K562 (cell line): ENCODE results near the gene NUAK1.

ENCODE experiments used
- CREB1 ChIP-seq, 2 experiments: sonication (generic) in 1 of 2; formaldehyde crosslinking in 1 of 2; IDR thresholded peaks; 2 replicates each; pipeline versions ENCODE4 v1.6.1 to v1.8.0; 2012 to 2022; ENCODE audit warnings: inconsistent platforms in 1 of 2, mild to moderate bottlenecking in 1 of 2, missing genetic modification reagents in 1 of 2, moderate library complexity in 1 of 2
- CTCF ChIP-seq, 3 experiments: IDR thresholded peaks in 2 of 3; conservative IDR thresholded peaks in 1 of 3; 2 replicates each; pipeline ENCODE4 v1.5.1; 2011 to 2012; ENCODE audit warnings: low read length in 3 of 3, mild to moderate bottlenecking in 3 of 3, control low read depth in 2 of 3, improper control_type of control experiment in 1 of 3, inconsistent platforms in 1 of 3, low read depth in 1 of 3, mixed read lengths in 1 of 3, moderate library complexity in 1 of 3; ENCODE audit not compliant: insufficient read depth in 2 of 3
- HDAC6 ChIP-seq: IDR thresholded peaks from 2 replicates; pipeline ENCODE4 v1.6.1; 2012; ENCODE audit warnings: low read depth, mild to moderate bottlenecking, control low read depth, inconsistent platforms, low read length, moderate library complexity
- KLF10 ChIP-seq: fragments of 250-450 bp; sonication (Bioruptor Pico); IDR thresholded peaks from 2 replicates; pipeline ENCODE4 v1.6.1; 2021; ENCODE audit warnings: matching md5 sums
- MAFK ChIP-seq: IDR thresholded peaks from 2 replicates; pipeline ENCODE4 v1.6.1; 2011; ENCODE audit warnings: low read length, improper control_type of control experiment
- NCOA1 ChIP-seq: fragments of 450-650 bp; IDR thresholded peaks from 2 replicates; pipeline ENCODE4 v1.6.1; 2016; ENCODE audit warnings: low read depth
- NR2C2 ChIP-seq, 2 experiments: fragments of 200-800 bp in 1 of 2; sonication (Bioruptor generic) in 1 of 2; sonication (generic) in 1 of 2; formaldehyde crosslinking in 1 of 2; IDR thresholded peaks; 2 replicates each; pipeline versions ENCODE4 v1.6.1 to v1.8.0; 2016 to 2022; ENCODE audit warnings: mild to moderate bottlenecking in 1 of 2, missing compliant biosample characterization in 1 of 2, missing genetic modification characterization in 1 of 2, missing genetic modification reagents in 1 of 2
- POLR2A ChIP-seq: fragments of 450-650 bp; conservative IDR thresholded peaks from 2 replicates; pipeline ENCODE4 v1.6.1; 2016
- POLR2AphosphoS5 ChIP-seq: IDR thresholded peaks from 2 replicates; pipeline ENCODE4 v1.6.1; 2011; ENCODE audit warnings: mild to moderate bottlenecking, low read depth, low read length, moderate library complexity; ENCODE audit not compliant: control insufficient read depth, insufficient read depth
- POLR2G ChIP-seq: fragments of 200-400 bp; formaldehyde crosslinking; IDR thresholded peaks from 2 replicates; pipeline ENCODE4 v1.6.1; 2017; ENCODE audit warnings: low read depth, mild to moderate bottlenecking, antibody characterized with exemption, low read length, moderate library complexity
- POLR2H ChIP-seq: IDR thresholded peaks from 2 replicates; pipeline ENCODE4 v1.6.1; 2016; ENCODE audit warnings: missing genetic modification characterization, low read depth, mild to moderate bottlenecking, control low read depth, missing compliant biosample characterization, moderate library complexity
- SP1 ChIP-seq: sonication (generic); formaldehyde crosslinking; IDR thresholded peaks from 2 replicates; pipeline ENCODE4 v1.8.1; 2022; ENCODE audit warnings: mild to moderate bottlenecking, missing genetic modification reagents
- ZNF354B ChIP-seq: fragments of 250-450 bp; sonication (Bioruptor Pico); IDR thresholded peaks from 2 replicates; pipeline ENCODE4 v1.4.0; 2020
- ZNF780A ChIP-seq: fragments of 250-450 bp; sonication (Bioruptor Pico); IDR thresholded peaks from 2 replicates; pipeline ENCODE4 v1.5.0; 2021; ENCODE audit warnings: mild to moderate bottlenecking

DNA sequence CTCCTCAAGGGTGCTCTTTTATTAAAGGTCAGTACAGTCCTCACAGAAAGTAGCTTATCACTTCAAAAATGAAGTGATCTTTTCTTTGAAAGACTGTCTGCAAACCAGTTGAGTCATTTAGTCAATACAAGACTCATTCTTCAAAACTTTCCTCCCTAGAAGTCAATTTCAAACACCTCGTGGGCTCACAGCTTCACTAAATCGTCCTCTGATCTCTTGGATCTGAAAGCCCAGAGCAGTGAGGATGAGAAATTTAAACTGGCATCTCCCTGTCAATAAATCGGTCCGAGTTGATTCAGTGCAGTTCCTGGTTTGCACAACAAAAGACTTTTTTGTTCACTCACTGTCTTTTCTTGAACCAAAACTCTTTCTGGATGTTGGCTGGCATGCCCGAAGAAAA lies 44.5 kb downstream of the NUAK1 start:
- no peak for TF ChIP-seq ZNF354B (CRISPR knock-in tag)
- no peak for TF ChIP-seq POLR2A
- TF ChIP-seq SP1 (CRISPR knock-in tag), result no peak
- TF ChIP-seq HDAC6, result no peak
- no peak for TF ChIP-seq NR2C2 (CRISPR knock-in tag; IDR thresholded peaks at IDR 0.05)
- TF ChIP-seq NR2C2 (tag; IDR thresholded peaks at IDR 0.05), result no peak
- TF ChIP-seq CTCF (IDR thresholded peaks at IDR 0.05 in 2 of 3, conservative IDR thresholded peaks at IDR 0.05 in 1 of 3; ENCODE audit: insufficient read depth in 2 of 3, low read depth in 1 of 3, low read length in 3 of 3), result no peak
- TF ChIP-seq MAFK, result no peak
- TF ChIP-seq POLR2AphosphoS5, result no peak
- TF ChIP-seq CREB1 (IDR thresholded peaks at IDR 0.05), result no peak
- no peak for TF ChIP-seq CREB1 (CRISPR knock-in tag; IDR thresholded peaks at IDR 0.05)
- no peak for TF ChIP-seq NCOA1
- no peak for TF ChIP-seq KLF10 (CRISPR knock-in tag)
- TF ChIP-seq ZNF780A (CRISPR knock-in tag), result no peak
- no peak for TF ChIP-seq POLR2H (tag)
- TF ChIP-seq POLR2G, result no peak
